Fibroblast of peridontal ligament (primary cell): ENCODE results near the gene RSF1.

Experiments
- DNase-seq: peaks from one replicate; pipeline ENCODE4 v3.0.0-alpha.2; 2010; ENCODE audit errors: extremely low read depth

Gene RSF1

GRCh38 chr11:77750394-77751156, 69.9 kb downstream of the RSF1 start:
- no peak for DNase-seq

GRCh38 chr11:77749232-77749631, 71.3 kb downstream of the RSF1 start:
- no peak for DNase-seq

GRCh38 chr11:77748266-77748665, 72.3 kb downstream of the RSF1 start:
- no peak for DNase-seq

- DNase-seq: peak; percentile 71
These were observed 73.0 kb downstream of the RSF1 start for GRCh38 chr11:77747381-77747969.

GRCh38 chr11:77736473-77736872, 84.0 kb downstream of the RSF1 start:
- no peak for DNase-seq

GRCh38 chr11:77734890-77735289, 85.6 kb downstream of the RSF1 start:
- no peak for DNase-seq

- DNase-seq: no peak
These were observed 88.4 kb downstream of the RSF1 start for GRCh38 chr11:77732143-77732542.

GRCh38 chr11:77730789-77731188, 89.7 kb downstream of the RSF1 start:
- no peak for DNase-seq

- no peak for DNase-seq
These were observed 91.5 kb downstream of the RSF1 start for GRCh38 chr11:77729063-77729462.

GRCh38 chr11:77728203-77728786, 92.2 kb downstream of the RSF1 start:
- no peak for DNase-seq

- DNase-seq: no peak
These were observed 94.0 kb downstream of the RSF1 start for GRCh38 chr11:77726524-77726923.

- DNase-seq: no peak
These were observed 95.1 kb downstream of the RSF1 start for GRCh38 chr11:77725433-77725832.

- no peak for DNase-seq
These were observed 95.9 kb downstream of the RSF1 start for GRCh38 chr11:77724636-77725035.

- no peak for DNase-seq
These were observed 97.5 kb downstream of the RSF1 start for GRCh38 chr11:77723024-77723423.

- DNase-seq: peak; percentile 26
These were observed 110.2 kb downstream of the RSF1 start for GRCh38 chr11:77710358-77710757.

GRCh38 chr11:77705876-77706579, 114.5 kb downstream of the RSF1 start:
- no peak for DNase-seq

- no peak for DNase-seq
These were observed 115.2 kb downstream of the RSF1 start for GRCh38 chr11:77705195-77705875.

GRCh38 chr11:77704029-77704428, 116.5 kb downstream of the RSF1 start:
- DNase-seq: no peak

- DNase-seq: no peak
These were observed 121.1 kb downstream of the RSF1 start for GRCh38 chr11:77699425-77699824.

GRCh38 chr11:77698896-77699295, 121.6 kb downstream of the RSF1 start:
- no peak for DNase-seq

GRCh38 chr11:77697865-77698264, 122.7 kb downstream of the RSF1 start:
- no peak for DNase-seq

GRCh38 chr11:77695417-77695816, 125.1 kb downstream of the RSF1 start:
- no peak for DNase-seq
